ENCODE results near the gene FBXW10.
"Not testable (repeated sequence)": the region's sequence is repeated elsewhere in the genome, so short reads cannot be mapped to it uniquely, and the experiment has no call there.

DNA sequence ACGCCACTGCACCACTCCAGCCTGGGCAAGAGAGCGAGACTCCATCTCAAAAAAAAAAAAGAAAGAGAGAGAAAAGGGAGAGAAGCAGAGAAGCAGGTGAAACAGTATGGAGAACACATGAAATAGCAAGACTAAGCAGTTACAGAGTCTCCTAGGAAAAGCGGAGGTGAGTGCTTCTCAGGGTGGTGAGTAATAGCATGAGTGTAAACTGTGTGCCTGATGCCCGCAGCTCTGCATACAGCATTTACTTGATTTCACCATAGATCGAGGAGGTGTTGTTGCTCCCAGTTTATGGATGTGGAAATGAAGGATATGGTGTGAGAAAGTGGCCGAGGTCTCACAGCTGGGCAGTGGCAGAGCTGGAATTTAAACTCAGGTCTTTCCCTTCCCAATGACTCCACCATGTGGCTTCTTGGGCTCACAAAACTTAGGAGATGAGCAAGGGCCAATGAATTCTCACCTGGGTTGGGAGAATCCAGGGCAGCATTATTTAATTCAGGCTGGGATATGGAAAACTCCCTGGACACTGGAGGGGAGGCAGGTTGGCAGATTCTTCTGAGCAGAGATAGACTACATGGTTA, 10.1 kb downstream of the FBXW10 start:
- TF ChIP-seq, protein P1, sequence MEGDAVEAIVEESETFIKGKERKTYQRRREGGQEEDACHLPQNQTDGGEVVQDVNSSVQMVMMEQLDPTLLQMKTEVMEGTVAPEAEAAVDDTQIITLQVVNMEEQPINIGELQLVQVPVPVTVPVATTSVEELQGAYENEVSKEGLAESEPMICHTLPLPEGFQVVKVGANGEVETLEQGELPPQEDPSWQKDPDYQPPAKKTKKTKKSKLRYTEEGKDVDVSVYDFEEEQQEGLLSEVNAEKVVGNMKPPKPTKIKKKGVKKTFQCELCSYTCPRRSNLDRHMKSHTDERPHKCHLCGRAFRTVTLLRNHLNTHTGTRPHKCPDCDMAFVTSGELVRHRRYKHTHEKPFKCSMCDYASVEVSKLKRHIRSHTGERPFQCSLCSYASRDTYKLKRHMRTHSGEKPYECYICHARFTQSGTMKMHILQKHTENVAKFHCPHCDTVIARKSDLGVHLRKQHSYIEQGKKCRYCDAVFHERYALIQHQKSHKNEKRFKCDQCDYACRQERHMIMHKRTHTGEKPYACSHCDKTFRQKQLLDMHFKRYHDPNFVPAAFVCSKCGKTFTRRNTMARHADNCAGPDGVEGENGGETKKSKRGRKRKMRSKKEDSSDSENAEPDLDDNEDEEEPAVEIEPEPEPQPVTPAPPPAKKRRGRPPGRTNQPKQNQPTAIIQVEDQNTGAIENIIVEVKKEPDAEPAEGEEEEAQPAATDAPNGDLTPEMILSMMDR (IDR thresholded peaks at IDR 0.05), result not testable (repeated sequence)
- TF ChIP-seq POLR2A, EP300 (IDR thresholded peaks at IDR 0.05): not testable (repeated sequence)

Measured in tibial nerve (tissue), 4 donors.